Measurements from ENCODE around the gene CLDN14.
"Not testable (repeated sequence)": the region's sequence is repeated elsewhere in the genome, so short reads cannot be mapped to it uniquely, and the experiment has no call there.

CLDN14 gene

GRCh38 chr21:36477001-36477400 lies 2.9 kb downstream of the CLDN14 start:
- CTCF ChIA-PET, result no interaction called here
- POLR2A ChIA-PET (ENCODE audit: low non-redundant PET), result interaction anchor here (0.6 kb wide), 1 partner anchor 707 kb away, joined by 3 read pairs; no protein-coding TSS in a partner anchor
- H3K27ac ChIP-seq, result peak overlapping the region; percentile 35; the same call in 1 of the 2 replicates
- TF ChIP-seq, protein P1, sequence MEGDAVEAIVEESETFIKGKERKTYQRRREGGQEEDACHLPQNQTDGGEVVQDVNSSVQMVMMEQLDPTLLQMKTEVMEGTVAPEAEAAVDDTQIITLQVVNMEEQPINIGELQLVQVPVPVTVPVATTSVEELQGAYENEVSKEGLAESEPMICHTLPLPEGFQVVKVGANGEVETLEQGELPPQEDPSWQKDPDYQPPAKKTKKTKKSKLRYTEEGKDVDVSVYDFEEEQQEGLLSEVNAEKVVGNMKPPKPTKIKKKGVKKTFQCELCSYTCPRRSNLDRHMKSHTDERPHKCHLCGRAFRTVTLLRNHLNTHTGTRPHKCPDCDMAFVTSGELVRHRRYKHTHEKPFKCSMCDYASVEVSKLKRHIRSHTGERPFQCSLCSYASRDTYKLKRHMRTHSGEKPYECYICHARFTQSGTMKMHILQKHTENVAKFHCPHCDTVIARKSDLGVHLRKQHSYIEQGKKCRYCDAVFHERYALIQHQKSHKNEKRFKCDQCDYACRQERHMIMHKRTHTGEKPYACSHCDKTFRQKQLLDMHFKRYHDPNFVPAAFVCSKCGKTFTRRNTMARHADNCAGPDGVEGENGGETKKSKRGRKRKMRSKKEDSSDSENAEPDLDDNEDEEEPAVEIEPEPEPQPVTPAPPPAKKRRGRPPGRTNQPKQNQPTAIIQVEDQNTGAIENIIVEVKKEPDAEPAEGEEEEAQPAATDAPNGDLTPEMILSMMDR (conservative IDR thresholded peaks at IDR 0.05; ENCODE audit: low read depth), result no peak
- no peak for DNase-seq (ENCODE audit: low spot score)

DNA sequence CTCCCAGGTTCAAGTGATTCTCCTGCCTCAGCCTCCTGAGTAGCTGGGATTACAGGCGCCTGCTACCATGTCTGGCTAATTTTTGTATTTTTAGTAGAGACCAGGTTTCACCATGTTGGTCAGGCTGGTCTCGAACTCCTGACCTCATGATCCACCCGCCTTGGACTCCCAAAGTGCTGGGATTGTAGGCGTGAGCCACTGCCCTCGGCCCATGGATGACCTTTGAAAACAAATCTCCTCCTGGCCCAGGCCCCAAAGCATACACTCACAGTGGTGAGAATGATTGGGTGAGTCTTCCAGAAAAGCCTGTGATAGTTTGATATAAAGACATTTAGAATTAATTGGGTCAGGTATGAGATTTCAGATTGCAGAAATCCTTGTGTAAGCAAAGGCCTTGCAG lies 3.4 kb downstream of the CLDN14 start:
- H3K27ac ChIP-seq; POLR2A ChIA-PET (ENCODE audit: low non-redundant PET); CTCF ChIA-PET; DNase-seq (ENCODE audit: low spot score): not testable (repeated sequence)

GRCh38 chr21:36474591-36474990 lies 5.3 kb downstream of the CLDN14 start:
- POLR2A ChIA-PET (ENCODE audit: low non-redundant PET), result no interaction called here
- H3K27ac ChIP-seq, result no peak overlapping the region
- CTCF ChIA-PET, result no interaction called here
- no peak for DNase-seq (ENCODE audit: low spot score)
- TF ChIP-seq, protein P1 (conservative IDR thresholded peaks at IDR 0.05; ENCODE audit: low read depth), result no peak

DNA sequence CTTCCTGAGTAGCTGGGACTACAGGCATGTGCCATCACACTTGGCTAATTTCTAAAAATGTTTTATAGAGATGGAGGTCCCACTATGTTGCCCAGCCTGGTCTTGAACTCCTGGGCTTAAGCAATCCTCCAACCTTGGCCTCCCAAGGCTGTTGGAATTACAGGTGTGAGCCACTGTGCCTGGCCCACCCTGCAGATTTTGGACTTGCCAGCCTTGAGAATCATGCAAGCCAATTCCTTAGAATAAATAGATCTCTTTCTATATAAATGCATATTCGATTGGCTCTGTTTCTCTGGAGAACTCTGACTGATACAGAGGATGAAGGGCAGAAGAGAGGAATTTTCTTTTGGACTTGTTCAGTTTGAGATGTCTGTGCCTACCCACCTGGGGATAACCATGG lies 6.7 kb downstream of the CLDN14 start:
- ChIA-PET CTCF (no interaction called here), POLR2A (ENCODE audit: low non-redundant PET) (no interaction called here)
- DNase-seq (ENCODE audit: low spot score), result no peak
- TF ChIP-seq, protein P1 (conservative IDR thresholded peaks at IDR 0.05; ENCODE audit: low read depth), result no peak
- H3K27ac ChIP-seq, result no peak overlapping the region

GRCh38 chr21:36472377-36472776 lies 7.5 kb downstream of the CLDN14 start:
- TF ChIP-seq, protein P1 (conservative IDR thresholded peaks at IDR 0.05; ENCODE audit: low read depth), result no peak
- H3K27ac ChIP-seq, result no peak overlapping the region
- ChIA-PET POLR2A (ENCODE audit: low non-redundant PET) (no interaction called here), CTCF (interaction anchor here (0.6 kb wide), 1 partner anchor 21 kb away, joined by 3 read pairs; no protein-coding TSS in a partner anchor)
- DNase-seq (ENCODE audit: low spot score), result no peak

GRCh38 chr21:36471254-36471723 lies 8.6 kb downstream of the CLDN14 start:
- peak; percentile 23 for DNase-seq (ENCODE audit: low spot score)
- H3K27ac ChIP-seq, result no peak overlapping the region
- POLR2A ChIA-PET (ENCODE audit: low non-redundant PET), result no interaction called here
- TF ChIP-seq, protein P1 (conservative IDR thresholded peaks at IDR 0.05; ENCODE audit: low read depth), result no peak
- CTCF ChIA-PET, result no interaction called here

GRCh38 chr21:36470294-36470693 lies 9.6 kb downstream of the CLDN14 start:
- no peak overlapping the region; the same call in 1 of the 2 replicates for H3K27ac ChIP-seq
- POLR2A ChIA-PET (ENCODE audit: low non-redundant PET), result no interaction called here
- TF ChIP-seq, protein P1 (conservative IDR thresholded peaks at IDR 0.05; ENCODE audit: low read depth), result no peak
- no peak for DNase-seq (ENCODE audit: low spot score)
- CTCF ChIA-PET, result no interaction called here
